ACC112 (cell line): Measurements from ENCODE around the gene FAM98A.
A peak's percentile ranks its signal among the peaks of the same experiment; 100 is the strongest.

Source experiments
- H2AFZ ChIP-seq: fragments of 200-600 bp; sonication (generic); one replicate; pipeline ENCODE4 v1.6.0; 2017; ENCODE audit warnings: antibody characterized with exemption, low read length; ENCODE audit not compliant: unreplicated experiment
- H3K27ac ChIP-seq: fragments of 200-600 bp; sonication (generic); 2 replicates; pipeline ENCODE4 v1.5.1; 2014; ENCODE audit warnings: low read depth, mild to moderate bottlenecking, antibody characterized with exemption, low read length, moderate library complexity
- H3K27me3 ChIP-seq: fragments of 200-600 bp; sonication (generic); 2 replicates; pipeline ENCODE4 v1.6.1; 2014; ENCODE audit warnings: mild to moderate bottlenecking, antibody characterized with exemption, low read length, moderate library complexity, mixed read lengths; ENCODE audit not compliant: insufficient read depth
- H3K36me3 ChIP-seq: fragments of 200-600 bp; sonication (generic); 2 replicates; pipeline ENCODE4 v1.6.1; 2016; ENCODE audit warnings: mild to moderate bottlenecking, antibody characterized with exemption, low read length, moderate library complexity, mixed read lengths; ENCODE audit not compliant: insufficient read depth
- H3K4me1 ChIP-seq: fragments of 200-600 bp; sonication (generic); one replicate; pipeline ENCODE4 v1.6.1; 2016; ENCODE audit warnings: low read length, mixed read lengths; ENCODE audit not compliant: insufficient read depth, unreplicated experiment, control insufficient read depth
- H3K4me3 ChIP-seq: fragments of 200-600 bp; sonication (generic); 2 replicates; pipeline ENCODE4 v1.5.1; 2014; ENCODE audit warnings: mild to moderate bottlenecking, low read depth, low read length
- H3K79me2 ChIP-seq: fragments of 200-600 bp; sonication (generic); one replicate; pipeline ENCODE4 v1.6.0; 2016; ENCODE audit warnings: low read length; ENCODE audit not compliant: control insufficient read depth, unreplicated experiment, insufficient read depth

FAM98A gene

GRCh38 chr2:33599175-33599942, at the start of gene FAM98A:
FAM98A (minus strand) TSS chr2:33599299; CDS start chr2:33599221, 78 bp downstream.
- H3K27me3 ChIP-seq, result no peaks in the 10 kb centered on the region
- H3K79me2 ChIP-seq, result peaks cover 39% of the 10 kb centered on the region
- peak within 1 kb of the TSS; percentile 94 for H2AFZ ChIP-seq
- H3K27ac ChIP-seq, result peak within 1 kb of the TSS; percentile 45; the same call in 1 of the 2 replicates
- peak within 1 kb of the TSS; percentile 89 for H3K4me3 ChIP-seq
- H3K36me3 ChIP-seq, result peaks cover 5% of the 10 kb centered on the region; the same call in 1 of the 2 replicates
- H3K4me1 ChIP-seq, result peaks cover 12% of the 10 kb centered on the region

- Histone ChIP-seq H3K27me3 (peaks cover 10% of the 10 kb centered on the region), H3K4me3 (no peak overlapping the region), H3K36me3 (no peaks in the 10 kb centered on the region), H2AFZ (no peak overlapping the region), H3K27ac (no peak overlapping the region), H3K4me1 (no peaks in the 10 kb centered on the region), H3K79me2 (no peaks in the 10 kb centered on the region)
Measured at GRCh38 chr2:33645861-33646260, 46.8 kb upstream of the FAM98A start.

DNA sequence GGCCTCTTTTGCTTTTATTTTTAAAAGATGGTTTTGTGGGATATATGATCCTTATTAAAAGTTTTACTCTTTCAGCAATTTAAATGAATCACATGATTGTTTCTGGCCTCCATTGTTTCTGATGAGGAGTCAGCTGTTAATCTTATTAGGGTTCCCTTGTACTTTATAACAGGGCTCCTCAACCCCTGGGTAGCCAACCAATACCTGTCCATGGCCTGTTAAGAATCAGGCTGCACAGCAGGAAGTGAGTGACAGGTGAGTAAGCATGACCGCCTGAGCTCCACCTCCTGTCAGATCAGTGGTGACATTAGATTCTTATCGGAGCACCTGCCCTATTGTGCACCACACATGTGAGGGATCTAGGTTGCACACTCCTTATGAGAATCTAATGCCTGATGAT, 45.1 kb upstream of the FAM98A start:
- Histone ChIP-seq H2AFZ (no peak overlapping the region), H3K4me1 (no peaks in the 10 kb centered on the region), H3K36me3 (no peaks in the 10 kb centered on the region), H3K79me2 (no peaks in the 10 kb centered on the region), H3K27ac (no peak overlapping the region), H3K4me3 (no peak overlapping the region), H3K27me3 (peaks cover 8% of the 10 kb centered on the region; the same call in 1 of the 2 replicates)

DNA sequence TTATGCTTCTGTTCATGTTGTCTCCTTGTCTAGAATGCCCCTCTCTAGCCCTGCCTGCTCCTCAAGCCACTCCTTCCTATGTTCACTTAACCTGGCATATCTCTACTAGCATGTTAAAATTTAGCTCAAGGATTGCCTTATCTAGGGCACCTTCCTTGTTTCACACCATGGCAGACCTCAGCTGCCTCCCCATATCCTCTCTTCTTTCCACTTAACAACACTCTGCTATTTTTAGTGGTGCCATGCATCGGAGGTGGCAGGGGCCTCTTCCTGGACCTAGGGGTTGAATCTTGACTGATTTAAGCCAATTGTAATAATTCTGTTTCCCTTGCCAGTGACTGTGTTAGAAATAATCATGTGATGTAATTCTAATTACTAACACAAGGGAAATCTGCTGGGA, 36.9 kb upstream of the FAM98A start:
- H3K4me3 ChIP-seq, result no peak overlapping the region
- H3K27ac ChIP-seq, result no peak overlapping the region
- H3K36me3 ChIP-seq, result no peaks in the 10 kb centered on the region
- no peaks in the 10 kb centered on the region for H3K4me1 ChIP-seq
- no peaks in the 10 kb centered on the region for H3K79me2 ChIP-seq
- H3K27me3 ChIP-seq, result peaks cover 8% of the 10 kb centered on the region; the same call in 1 of the 2 replicates
- H2AFZ ChIP-seq, result no peak overlapping the region

DNA sequence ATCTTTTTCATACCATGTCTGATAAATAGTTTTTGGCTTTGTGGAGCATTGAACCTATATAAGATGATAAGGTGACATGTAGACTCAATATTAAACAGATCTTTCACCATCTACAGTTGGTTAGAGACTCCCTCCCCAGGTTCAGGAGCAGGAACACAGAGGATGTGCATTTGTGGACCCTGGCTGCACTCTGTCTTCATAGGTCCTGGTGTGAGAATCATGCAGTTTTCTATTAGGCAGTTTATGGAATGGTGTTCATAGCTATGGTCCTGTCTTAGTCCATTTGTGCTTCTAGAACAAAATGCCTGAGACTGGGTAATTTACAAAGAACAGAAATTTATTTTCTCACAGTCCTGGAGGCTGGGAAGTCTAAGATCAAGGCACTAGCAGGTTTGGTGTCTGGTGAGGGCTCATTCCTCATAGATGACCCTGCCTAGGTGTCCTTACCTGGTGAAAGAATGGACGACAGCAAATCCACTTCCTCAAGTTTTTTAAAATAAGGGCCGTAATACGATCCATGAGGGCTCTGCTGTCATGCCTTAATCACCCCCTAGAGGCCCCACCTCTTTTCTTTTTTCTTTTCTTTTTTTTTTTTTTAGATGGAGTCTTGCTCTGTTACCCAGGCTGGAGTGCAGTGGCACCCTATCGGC, 35.3 kb upstream of the FAM98A start:
- no peak overlapping the region for H3K4me3 ChIP-seq
- no peak overlapping the region for H2AFZ ChIP-seq
- H3K79me2 ChIP-seq, result no peaks in the 10 kb centered on the region
- H3K27me3 ChIP-seq, result peaks cover 10% of the 10 kb centered on the region; the same call in 1 of the 2 replicates
- no peaks in the 10 kb centered on the region for H3K36me3 ChIP-seq
- no peak overlapping the region for H3K27ac ChIP-seq
- no peaks in the 10 kb centered on the region for H3K4me1 ChIP-seq

DNA sequence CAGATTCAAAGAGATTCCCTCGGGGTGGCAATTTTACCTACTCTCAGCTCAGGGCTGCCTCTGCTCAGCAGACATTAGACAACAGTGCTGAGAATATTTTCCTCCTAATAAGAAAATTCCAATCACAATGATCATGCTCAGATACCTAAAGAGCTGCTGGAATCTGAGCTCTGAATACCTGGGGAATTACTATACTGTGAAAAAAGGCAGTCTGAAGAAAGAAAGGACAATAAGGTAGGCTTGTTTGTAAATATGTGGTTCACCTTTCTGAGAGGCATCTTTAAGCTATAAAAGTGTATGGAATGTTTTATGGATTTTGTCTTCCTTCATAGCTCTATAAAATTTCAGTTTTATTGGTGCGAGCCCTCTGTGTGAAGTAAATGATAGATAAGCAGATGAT, 34.2 kb upstream of the FAM98A start:
- no peak overlapping the region for H2AFZ ChIP-seq
- no peaks in the 10 kb centered on the region for H3K4me1 ChIP-seq
- no peaks in the 10 kb centered on the region for H3K79me2 ChIP-seq
- H3K36me3 ChIP-seq, result no peaks in the 10 kb centered on the region
- no peak overlapping the region for H3K27ac ChIP-seq
- H3K4me3 ChIP-seq, result no peak overlapping the region
- peaks cover 10% of the 10 kb centered on the region; the same call in 1 of the 2 replicates for H3K27me3 ChIP-seq

GRCh38 chr2:33632831-33633230, 33.7 kb upstream of the FAM98A start:
- Histone ChIP-seq H3K27ac (no peak overlapping the region), H3K36me3 (no peaks in the 10 kb centered on the region), H3K4me3 (no peak overlapping the region), H2AFZ (no peak overlapping the region), H3K79me2 (no peaks in the 10 kb centered on the region), H3K4me1 (no peaks in the 10 kb centered on the region), H3K27me3 (peaks cover 10% of the 10 kb centered on the region; the same call in 1 of the 2 replicates)

DNA sequence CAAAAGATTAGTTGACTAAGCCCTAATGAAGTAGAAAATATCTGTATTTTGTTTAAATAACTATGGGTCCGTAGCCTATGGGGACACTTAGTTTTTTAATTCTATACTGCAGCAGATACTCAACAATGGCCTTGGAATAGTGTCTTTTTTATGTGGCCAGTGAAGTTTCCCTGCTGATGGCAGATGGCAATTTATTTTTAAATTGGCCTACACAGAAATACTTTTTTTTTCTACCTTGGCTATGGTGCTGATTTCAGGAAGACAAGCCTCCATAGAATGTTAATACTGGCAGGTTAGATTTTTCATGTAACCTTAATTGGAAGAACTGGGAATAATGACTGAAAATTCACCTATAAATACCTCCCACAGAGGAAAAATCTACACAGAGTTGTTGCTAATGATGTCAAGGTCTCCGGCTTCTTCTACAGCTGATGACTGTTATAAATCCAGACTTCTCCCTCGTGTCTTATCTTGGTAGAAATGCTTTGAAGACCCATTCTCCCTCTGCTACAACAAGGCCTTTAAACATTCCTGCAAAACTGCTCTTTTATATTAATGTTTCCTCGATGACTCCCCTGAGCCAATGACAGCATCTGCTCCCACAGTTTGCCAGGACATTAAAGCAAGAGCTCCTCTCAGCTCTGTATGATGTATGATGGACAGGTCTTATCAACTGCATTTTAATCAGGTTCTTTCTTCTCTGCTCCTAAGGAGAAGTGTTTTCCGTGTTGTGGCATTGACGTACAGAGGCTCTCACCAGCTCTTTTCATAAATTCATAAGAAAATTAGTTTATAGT, 29.1 kb upstream of the FAM98A start:
- no peaks in the 10 kb centered on the region for H3K36me3 ChIP-seq
- no peaks in the 10 kb centered on the region for H3K4me1 ChIP-seq
- H3K27me3 ChIP-seq, result peaks cover 10% of the 10 kb centered on the region; the same call in 1 of the 2 replicates
- H3K27ac ChIP-seq, result no peak overlapping the region
- no peak overlapping the region for H2AFZ ChIP-seq
- H3K79me2 ChIP-seq, result no peaks in the 10 kb centered on the region
- no peak overlapping the region for H3K4me3 ChIP-seq

- H3K79me2 ChIP-seq, result no peaks in the 10 kb centered on the region
- no peak overlapping the region for H3K27ac ChIP-seq
- H3K4me3 ChIP-seq, result no peak overlapping the region
- H2AFZ ChIP-seq, result no peak overlapping the region
- no peaks in the 10 kb centered on the region for H3K4me1 ChIP-seq
- H3K36me3 ChIP-seq, result no peaks in the 10 kb centered on the region
- no peaks in the 10 kb centered on the region for H3K27me3 ChIP-seq
Measured at GRCh38 chr2:33619028-33619427, 19.9 kb upstream of the FAM98A start.

GRCh38 chr2:33617989-33618388, 18.9 kb upstream of the FAM98A start:
- H3K36me3 ChIP-seq, result no peaks in the 10 kb centered on the region
- H3K27ac ChIP-seq, result no peak overlapping the region
- H3K27me3 ChIP-seq, result 0 out of 2 replicates have a peak, but pooled peaks cover 5% of the 10 kb centered on the region
- no peak overlapping the region for H2AFZ ChIP-seq
- H3K79me2 ChIP-seq, result no peaks in the 10 kb centered on the region
- H3K4me3 ChIP-seq, result no peak overlapping the region
- no peaks in the 10 kb centered on the region for H3K4me1 ChIP-seq
